IMR-90 (cell line): ENCODE measurements around the gene TNK1. TPM values are rescaled to one million over a fixed set of nuclear protein-coding genes. Genes with fewer than 3 reads are reported as not detected.

ENCODE experiments used
- ATAC-seq: fragments of 200-7000 bp; cut with Tn5 transposase; 2 replicates; pipeline ENCODE4 v1.9.1; 2020; ENCODE audit warnings: low read depth, mild to moderate bottlenecking, moderate library complexity
- BruUV-seq: library from RNA; stranded (reverse); fragments of 400-500 nt; replicated peaks from 2 replicates; lab custom pipeline; 2021; lab: Mats Ljungman, UMichigan
- CTCF ChIA-PET: fragments of 300-600 bp; formaldehyde crosslinking; extraction: SDS; loops from one replicate; lab custom pipeline; 2021; ENCODE audit warnings: antibody characterized with exemption; lab: Yijun Ruan, JAX
- POLR2A ChIA-PET: fragments of 300-600 bp; sonication (Branson Sonifier 250); formaldehyde crosslinking; loops from one replicate; lab custom pipeline; 2022; ENCODE audit warnings: antibody characterized with exemption; ENCODE audit not compliant: unreplicated experiment; lab: Charles Lee
- DNase-seq: peaks from one replicate; pipeline ENCODE4 v3.0.0; 2013
- H2AFZ ChIP-seq: replicated peaks from 2 replicates; pipeline ENCODE3; 2013; ENCODE audit warnings: low read length, mild to moderate bottlenecking; ENCODE audit not compliant: poor library complexity
- H2AK5ac ChIP-seq: 2 replicates; pipeline ENCODE4 v1.6.1; 2013; ENCODE audit warnings: low read depth, low read length, inconsistent platforms
- H2AK9ac ChIP-seq: replicated peaks from 2 replicates; pipeline ENCODE3; 2013; ENCODE audit warnings: mild to moderate bottlenecking, low read depth, low read length, moderate library complexity; ENCODE audit not compliant: poor library complexity
- H2BK120ac ChIP-seq: 2 replicates; pipeline ENCODE4 v1.6.1; 2013; ENCODE audit warnings: low read depth, low read length, inconsistent platforms
- H2BK15ac ChIP-seq: 3 replicates; pipeline ENCODE4 v1.6.1; 2013; ENCODE audit warnings: low read depth, low read length, inconsistent platforms
- H2BK20ac ChIP-seq: 2 replicates; pipeline ENCODE4 v1.6.1; 2013; ENCODE audit warnings: low read depth, mild to moderate bottlenecking, inconsistent platforms, low read length, moderate library complexity
- H2BK5ac ChIP-seq: 2 replicates; pipeline ENCODE4 v1.6.1; 2013; ENCODE audit warnings: mild to moderate bottlenecking, low read depth, low read length, inconsistent platforms; ENCODE audit not compliant: poor library complexity, severe bottlenecking
- H3K14ac ChIP-seq: replicated peaks from 2 replicates; pipeline ENCODE4 v1.6.1; 2013; ENCODE audit warnings: low read depth, low read length, inconsistent platforms
- H3K18ac ChIP-seq: 2 replicates; pipeline ENCODE4 v1.6.1; 2013; ENCODE audit warnings: low read depth, low read length, control low read depth
- H3K23ac ChIP-seq: 2 replicates; pipeline ENCODE4 v1.6.1; 2013; ENCODE audit warnings: low read depth, low read length, inconsistent platforms
- H3K27ac ChIP-seq: 2 replicates; pipeline ENCODE4 v1.5.1; 2013; ENCODE audit warnings: mild to moderate bottlenecking, control low read depth, low read length; ENCODE audit not compliant: insufficient read depth
- H3K27me3 ChIP-seq: 2 replicates; pipeline ENCODE4 v1.6.1; 2013; ENCODE audit warnings: low read length; ENCODE audit not compliant: control insufficient read depth, insufficient read depth
- H3K36me3 ChIP-seq: 2 replicates; pipeline ENCODE4 v1.6.1; 2013; ENCODE audit warnings: low read length, mixed read lengths; ENCODE audit not compliant: control insufficient read depth, insufficient read depth
- H3K4ac ChIP-seq: 2 replicates; pipeline ENCODE4 v1.6.1; 2013; ENCODE audit warnings: low read depth, low read length, inconsistent platforms
- H3K4me1 ChIP-seq: 2 replicates; pipeline ENCODE4 v1.6.1; 2013; ENCODE audit warnings: low read length, mixed read lengths; ENCODE audit not compliant: control insufficient read depth, insufficient read depth
- H3K4me2 ChIP-seq: 2 replicates; pipeline ENCODE4 v1.6.1; 2013; ENCODE audit warnings: low read depth, mild to moderate bottlenecking, control low read depth, low read length, moderate library complexity
- H3K4me3 ChIP-seq: 2 replicates; pipeline ENCODE4 v1.5.1; 2013; ENCODE audit warnings: low read depth, mild to moderate bottlenecking, control low read depth, low read length, moderate library complexity; ENCODE audit not compliant: insufficient read depth
- H3K56ac ChIP-seq: 2 replicates; pipeline ENCODE4 v1.6.1; 2013; ENCODE audit warnings: low read length, inconsistent platforms; ENCODE audit not compliant: insufficient read depth; ENCODE audit errors: extremely low read depth
- H3K79me1 ChIP-seq, 2 experiments: 2 replicates each; pipeline ENCODE4 v1.6.1; 2013; ENCODE audit warnings: low read length in 2 of 2, inconsistent platforms in 1 of 2, low read depth in 1 of 2
- H3K9ac ChIP-seq: 2 replicates; pipeline ENCODE4 v1.6.1; 2013; ENCODE audit warnings: low read depth, low read length, control low read depth
- H3K9me1 ChIP-seq: 2 replicates; pipeline ENCODE4 v1.6.1; 2013; ENCODE audit warnings: low read length, inconsistent platforms; ENCODE audit not compliant: insufficient read depth
- H3K9me3 ChIP-seq: 2 replicates; pipeline ENCODE4 v1.6.1; 2013; ENCODE audit warnings: low read length; ENCODE audit not compliant: control insufficient read depth, insufficient read depth
- H4K20me1 ChIP-seq: 2 replicates; pipeline ENCODE4 v1.6.1; 2013; ENCODE audit warnings: low read length, inconsistent platforms; ENCODE audit not compliant: insufficient read depth
- H4K5ac ChIP-seq: 2 replicates; pipeline ENCODE4 v1.6.1; 2013; ENCODE audit warnings: mild to moderate bottlenecking, low read depth, low read length, control low read depth
- H4K8ac ChIP-seq, 2 experiments: 2 replicates each; pipeline ENCODE4 v1.6.1; 2013; ENCODE audit warnings: low read depth in 2 of 2, low read length in 2 of 2, control low read depth in 1 of 2, inconsistent platforms in 1 of 2
- H4K91ac ChIP-seq: 2 replicates; pipeline ENCODE4 v1.6.1; 2013; ENCODE audit warnings: low read depth, low read length, inconsistent platforms; ENCODE audit not compliant: insufficient read depth
- CHD1 ChIP-seq: IDR thresholded peaks from 2 replicates; pipeline ENCODE4 v1.6.1; 2012; ENCODE audit warnings: low read depth, low read length, improper control_type of control experiment
- FOS ChIP-seq: fragments of 150-350 bp; IDR thresholded peaks from 2 replicates; pipeline ENCODE4 v1.6.1; 2016; ENCODE audit warnings: low read depth, low read length
- MAFK ChIP-seq: IDR thresholded peaks from 2 replicates; pipeline ENCODE4 v1.6.1; 2012; ENCODE audit warnings: low read depth, low read length, improper control_type of control experiment
- MAZ ChIP-seq: IDR thresholded peaks from 2 replicates; pipeline ENCODE4 v1.6.1; 2012; ENCODE audit warnings: low read depth, mild to moderate bottlenecking, low read length, improper control_type of control experiment, moderate library complexity, borderline replicate concordance
- NFE2L2 ChIP-seq: fragments of 150-350 bp; IDR thresholded peaks from 2 replicates; pipeline ENCODE4 v1.6.1; 2016; ENCODE audit warnings: low read depth, mild to moderate bottlenecking, low read length
- RAD21 ChIP-seq: IDR thresholded peaks from 2 replicates; pipeline ENCODE4 v1.6.1; 2012; ENCODE audit warnings: low read length, improper control_type of control experiment
- RCOR1 ChIP-seq: IDR thresholded peaks from 2 replicates; pipeline ENCODE4 v1.6.1; 2012; ENCODE audit warnings: mild to moderate bottlenecking, low read length, improper control_type of control experiment; ENCODE audit not compliant: insufficient replicate concordance
- WGBS, 2 experiments: methylation state at CpG; one replicate each; pipeline versions ENCODE4 v1.1.5 to v1.1.7; 2013; ENCODE audit warnings: missing lambda C conversion rate in 2 of 2; ENCODE audit not compliant: insufficient read length in 1 of 2; ENCODE audit errors: extremely low coverage in 2 of 2; 5-methylcytosine and 5-hydroxymethylcytosine counted together
- dilution Hi-C: fragments of 300-500 bp; cut with HindIII; formaldehyde crosslinking; loops from one replicate; pipeline ENCODE4 v1.14.3; 2018; ENCODE audit warnings: low sequenced_read_pairs; ENCODE audit not compliant: unreplicated experiment
- in situ Hi-C: fragments of 300-500 bp; cut with MboI; formaldehyde crosslinking; loops from 3 replicates; pipeline ENCODE4 v1.14.3; 2019; ENCODE audit warnings: low sequenced_read_pairs, inconsistent platforms, mixed read lengths
- intact Hi-C: fragments of 100-400 bp; cut with micrococcal nuclease; formaldehyde crosslinking; loops from 2 replicates; pipeline ENCODE4 v1.10.0; 2022
- polyA plus RNA-seq, 3 experiments: library from polyadenylated mRNA; depleted of rRNA; stranded (reverse); fragments of >200 nt; gene quantifications; 2 replicates each; pipeline ENCODE4 v1.2.3, GENCODE V29; 2012; ENCODE audit warnings: low replicate concordance in 1 of 3
- total RNA-seq: library from RNA; depleted of rRNA; stranded (reverse); fragments of >200 nt; gene quantifications from 2 replicates; pipeline ENCODE4 v1.2.3, GENCODE V29; 2012
- TF ChIP-seq, protein P1 (sequence below): fragments of 150-350 bp; IDR thresholded peaks from 2 replicates; pipeline ENCODE4 v1.6.1; 2016; ENCODE audit warnings: low read depth, mild to moderate bottlenecking, low read length, moderate library complexity, borderline replicate concordance

The TNK1 gene
- total and polyA plus RNA-seq, 2 of the 4 experiments (the other 2 are of a cell fraction), result 0.44 to 0.54 TPM

GRCh38 chr17:7407485-7408251 lies 26.8 kb downstream of the TNK1 start, which contains the start of gene NLGN2:
NLGN2 (plus strand) TSS chr17:7407845; CDS start chr17:7408256, 411 bp downstream.
- Histone ChIP-seq H4K5ac (no peak within 1 kb of the TSS), H3K14ac (no peak within 1 kb of the TSS), H4K20me1 (peaks cover 7% of the 10 kb centered on the region), H3K4me3 (no peak within 1 kb of the TSS), H3K9ac (no peak within 1 kb of the TSS), H3K4me2 (peak within 1 kb of the TSS; percentile 42; the same call in 1 of the 2 replicates), H3K18ac (no peak within 1 kb of the TSS), H3K56ac (no peak within 1 kb of the TSS), H2AK5ac (no peak within 1 kb of the TSS), H2BK120ac (no peak within 1 kb of the TSS), H4K91ac (no peak within 1 kb of the TSS), H3K23ac (no peak within 1 kb of the TSS), H2BK15ac (no peak within 1 kb of the TSS), H3K27ac (no peak within 1 kb of the TSS), H2BK20ac (no peak within 1 kb of the TSS), H3K9me1 (0 out of 2 replicates have a peak, but pooled peaks cover 4% of the 10 kb centered on the region), H3K79me1 (peaks cover 5 to 42% of the 10 kb centered on the region in 2 experiments), H4K8ac (no peak within 1 kb of the TSS), H3K36me3 (peaks cover 26% of the 10 kb centered on the region), H3K27me3 (no peaks in the 10 kb centered on the region), H3K9me3 (no peaks in the 10 kb centered on the region), H3K4ac (no peak within 1 kb of the TSS), H2AFZ (no peak within 1 kb of the TSS), H2BK5ac (no peak within 1 kb of the TSS), H2AK9ac (no peak within 1 kb of the TSS), H3K4me1 (peaks cover 9% of the 10 kb centered on the region)
- in situ Hi-C loops, result no loop called here
- dilution Hi-C loops, result no loop called here
- DNase-seq (no peak), ATAC-seq (no peak)
- WGBS, 2 experiments, result 48% methylated on average over 3 of the region's 12 CpGs; no CpG with 5 or more reads in 1 of the 2 experiments
- ChIA-PET CTCF (no interaction called here), POLR2A (no interaction called here)
- intact Hi-C loops, result no loop called here
- no peak for TF ChIP-seq NFE2L2
- TF ChIP-seq MAZ, result no peak
- no peak for TF ChIP-seq FOS
- no peak for TF ChIP-seq RCOR1
- no peak for TF ChIP-seq RAD21
- no peak for TF ChIP-seq MAFK
- TF ChIP-seq CHD1, result no peak
- TF ChIP-seq, protein P1, sequence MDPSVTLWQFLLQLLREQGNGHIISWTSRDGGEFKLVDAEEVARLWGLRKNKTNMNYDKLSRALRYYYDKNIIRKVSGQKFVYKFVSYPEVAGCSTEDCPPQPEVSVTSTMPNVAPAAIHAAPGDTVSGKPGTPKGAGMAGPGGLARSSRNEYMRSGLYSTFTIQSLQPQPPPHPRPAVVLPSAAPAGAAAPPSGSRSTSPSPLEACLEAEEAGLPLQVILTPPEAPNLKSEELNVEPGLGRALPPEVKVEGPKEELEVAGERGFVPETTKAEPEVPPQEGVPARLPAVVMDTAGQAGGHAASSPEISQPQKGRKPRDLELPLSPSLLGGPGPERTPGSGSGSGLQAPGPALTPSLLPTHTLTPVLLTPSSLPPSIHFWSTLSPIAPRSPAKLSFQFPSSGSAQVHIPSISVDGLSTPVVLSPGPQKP, result no peak
- BruUV-seq, result no TSS peak
